ENCODE results near the gene SMPD3.

The SMPD3 gene

DNA sequence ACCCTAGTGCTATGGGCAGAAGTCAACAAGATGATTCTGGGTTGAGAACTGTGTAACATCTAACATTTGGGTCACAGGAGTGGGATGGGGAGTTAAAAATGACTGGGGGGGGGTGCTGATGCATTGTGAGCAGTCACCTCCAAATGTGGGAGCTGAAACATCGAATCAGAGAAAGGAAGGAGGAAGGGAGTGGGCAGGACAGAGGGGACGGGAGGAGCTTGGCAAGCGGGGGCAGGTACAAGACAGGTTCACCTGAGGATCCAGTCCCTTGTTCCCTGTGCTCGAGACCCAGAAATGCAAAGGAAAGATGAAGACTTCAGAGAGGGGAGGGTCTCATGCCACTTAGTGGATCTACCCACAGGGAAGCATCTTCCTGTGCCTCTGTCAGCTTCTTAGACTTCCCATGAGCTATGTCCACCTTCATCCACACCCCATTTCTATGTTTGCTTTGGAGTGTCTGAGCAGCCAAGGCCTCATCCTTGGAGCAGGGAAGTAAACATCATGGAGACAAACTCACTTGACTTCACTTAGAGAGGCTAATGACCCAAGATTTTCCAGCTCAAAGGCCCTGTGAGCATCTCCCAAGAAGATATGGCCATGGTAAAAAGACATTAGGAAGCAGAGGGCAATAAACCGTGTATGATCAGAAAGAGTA, 20.5 kb downstream of the SMPD3 start:
- no peak overlapping the region for H3K27ac ChIP-seq (ENCODE audit: low read length)
- H3K27me3 ChIP-seq (ENCODE audit: low read depth, low read length), result no peaks in the 10 kb centered on the region
- H4K20me1 ChIP-seq (ENCODE audit: insufficient read depth, low read length), result no peaks in the 10 kb centered on the region
- no peak for TF ChIP-seq EZH2phosphoT487 (IDR thresholded peaks at IDR 0.05; ENCODE audit: low read depth)
- TF ChIP-seq, protein P1, sequence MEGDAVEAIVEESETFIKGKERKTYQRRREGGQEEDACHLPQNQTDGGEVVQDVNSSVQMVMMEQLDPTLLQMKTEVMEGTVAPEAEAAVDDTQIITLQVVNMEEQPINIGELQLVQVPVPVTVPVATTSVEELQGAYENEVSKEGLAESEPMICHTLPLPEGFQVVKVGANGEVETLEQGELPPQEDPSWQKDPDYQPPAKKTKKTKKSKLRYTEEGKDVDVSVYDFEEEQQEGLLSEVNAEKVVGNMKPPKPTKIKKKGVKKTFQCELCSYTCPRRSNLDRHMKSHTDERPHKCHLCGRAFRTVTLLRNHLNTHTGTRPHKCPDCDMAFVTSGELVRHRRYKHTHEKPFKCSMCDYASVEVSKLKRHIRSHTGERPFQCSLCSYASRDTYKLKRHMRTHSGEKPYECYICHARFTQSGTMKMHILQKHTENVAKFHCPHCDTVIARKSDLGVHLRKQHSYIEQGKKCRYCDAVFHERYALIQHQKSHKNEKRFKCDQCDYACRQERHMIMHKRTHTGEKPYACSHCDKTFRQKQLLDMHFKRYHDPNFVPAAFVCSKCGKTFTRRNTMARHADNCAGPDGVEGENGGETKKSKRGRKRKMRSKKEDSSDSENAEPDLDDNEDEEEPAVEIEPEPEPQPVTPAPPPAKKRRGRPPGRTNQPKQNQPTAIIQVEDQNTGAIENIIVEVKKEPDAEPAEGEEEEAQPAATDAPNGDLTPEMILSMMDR (IDR thresholded peaks at IDR 0.05; ENCODE audit: low read depth, low read length), result no peak
- no peak overlapping the region for H3K4me3 ChIP-seq (ENCODE audit: low read length)
- no peaks in the 10 kb centered on the region for H3K4me1 ChIP-seq (ENCODE audit: low read length)
- no peak overlapping the region for H3K9ac ChIP-seq (ENCODE audit: low read length)
- H3K79me2 ChIP-seq (ENCODE audit: low read length), result no peaks in the 10 kb centered on the region
- no peak overlapping the region for H2AFZ ChIP-seq (ENCODE audit: low read depth, low read length)
- no peaks in the 10 kb centered on the region for H3K36me3 ChIP-seq (replicated peaks; ENCODE audit: low read depth, low read length)
- H3K9me3 ChIP-seq (ENCODE audit: insufficient read depth, low read length), result no peaks in the 10 kb centered on the region
- no peak overlapping the region for H3K4me2 ChIP-seq (ENCODE audit: low read length)

- no peaks in the 10 kb centered on the region for H3K79me2 ChIP-seq (ENCODE audit: low read length)
- 0 out of 2 replicates have a peak, but pooled peaks cover 3% of the 10 kb centered on the region for H3K4me1 ChIP-seq (ENCODE audit: low read length)
- H3K4me3 ChIP-seq (ENCODE audit: low read length), result no peak overlapping the region
- no peaks in the 10 kb centered on the region for H4K20me1 ChIP-seq (ENCODE audit: insufficient read depth, low read length)
- H3K9ac ChIP-seq (ENCODE audit: low read length), result no peak overlapping the region
- H3K27ac ChIP-seq (ENCODE audit: low read length), result no peak overlapping the region
- no peak overlapping the region for H3K4me2 ChIP-seq (ENCODE audit: low read length)
- no peak overlapping the region for H2AFZ ChIP-seq (ENCODE audit: low read depth, low read length)
- no peaks in the 10 kb centered on the region for H3K27me3 ChIP-seq (ENCODE audit: low read depth, low read length)
- TF ChIP-seq, protein P1 (IDR thresholded peaks at IDR 0.05; ENCODE audit: low read depth, low read length), result no peak
- TF ChIP-seq EZH2phosphoT487 (IDR thresholded peaks at IDR 0.05; ENCODE audit: low read depth), result no peak
- H3K36me3 ChIP-seq (replicated peaks; ENCODE audit: low read depth, low read length), result no peaks in the 10 kb centered on the region
- H3K9me3 ChIP-seq (ENCODE audit: insufficient read depth, low read length), result no peaks in the 10 kb centered on the region
Measured at GRCh38 chr16:68426347-68426652, 22.0 kb downstream of the SMPD3 start.

DNA sequence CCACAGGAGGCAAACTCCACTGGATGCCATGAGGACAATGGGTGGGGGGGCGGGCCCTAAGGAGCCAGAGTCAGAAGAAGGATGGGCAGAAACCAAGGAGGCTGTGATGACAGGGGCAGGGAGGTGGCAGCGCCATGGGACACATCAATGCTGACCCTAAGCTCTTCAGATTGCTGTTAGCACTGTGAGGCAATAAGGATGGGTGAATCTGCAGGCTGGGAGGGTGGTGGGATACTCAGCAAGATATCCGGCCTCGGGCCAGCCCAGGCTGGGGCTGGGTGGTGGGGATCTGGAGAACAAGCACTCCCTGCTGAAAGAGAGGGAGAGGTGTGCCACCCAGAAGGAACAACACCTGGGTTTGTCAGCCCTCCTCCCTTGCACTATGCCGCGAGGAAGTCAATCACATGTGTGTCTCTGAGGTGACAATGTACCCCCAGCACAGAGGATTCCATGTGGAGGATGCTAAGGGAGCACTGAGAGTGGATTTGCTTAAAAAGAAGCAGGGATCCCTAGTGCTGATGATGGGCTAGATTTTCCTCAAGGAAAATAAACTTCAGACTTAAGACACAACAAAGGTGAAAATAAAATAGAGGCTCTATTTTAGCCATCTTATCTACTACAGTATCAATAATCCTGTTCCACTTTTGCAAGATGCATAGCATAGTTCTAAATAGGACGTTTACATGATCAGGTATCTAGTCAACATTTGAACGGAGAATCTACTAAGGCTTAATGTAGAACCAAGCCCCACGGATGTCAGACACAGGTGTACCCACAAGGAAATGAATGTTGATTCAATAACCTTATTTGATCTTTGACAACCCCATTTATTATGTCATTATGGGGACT, 22.6 kb downstream of the SMPD3 start:
- Histone ChIP-seq H2AFZ (ENCODE audit: low read depth, low read length) (no peak overlapping the region), H3K9me3 (ENCODE audit: insufficient read depth, low read length) (no peaks in the 10 kb centered on the region), H3K27me3 (ENCODE audit: low read depth, low read length) (no peaks in the 10 kb centered on the region), H3K9ac (ENCODE audit: low read length) (no peak overlapping the region), H3K4me2 (ENCODE audit: low read length) (no peak overlapping the region), H3K27ac (ENCODE audit: low read length) (no peak overlapping the region), H3K4me3 (ENCODE audit: low read length) (no peak overlapping the region), H3K4me1 (ENCODE audit: low read length) (0 out of 2 replicates have a peak, but pooled peaks cover 3% of the 10 kb centered on the region), H3K36me3 (replicated peaks; ENCODE audit: low read depth, low read length) (no peaks in the 10 kb centered on the region), H4K20me1 (ENCODE audit: insufficient read depth, low read length) (no peaks in the 10 kb centered on the region), H3K79me2 (ENCODE audit: low read length) (no peaks in the 10 kb centered on the region)
- no peak for TF ChIP-seq EZH2phosphoT487 (IDR thresholded peaks at IDR 0.05; ENCODE audit: low read depth)
- TF ChIP-seq, protein P1 (IDR thresholded peaks at IDR 0.05; ENCODE audit: low read depth, low read length), result no peak

GRCh38 chr16:68423771-68424170, 24.5 kb downstream of the SMPD3 start:
- Histone ChIP-seq H3K4me1 (ENCODE audit: low read length) (peaks cover 15% of the 10 kb centered on the region), H3K27ac (ENCODE audit: low read length) (no peak overlapping the region), H3K4me2 (ENCODE audit: low read length) (no peak overlapping the region), H3K9me3 (ENCODE audit: insufficient read depth, low read length) (no peaks in the 10 kb centered on the region), H4K20me1 (ENCODE audit: insufficient read depth, low read length) (no peaks in the 10 kb centered on the region), H3K9ac (ENCODE audit: low read length) (no peak overlapping the region), H2AFZ (ENCODE audit: low read depth, low read length) (no peak overlapping the region), H3K79me2 (ENCODE audit: low read length) (no peaks in the 10 kb centered on the region), H3K4me3 (ENCODE audit: low read length) (no peak overlapping the region), H3K36me3 (replicated peaks; ENCODE audit: low read depth, low read length) (no peaks in the 10 kb centered on the region), H3K27me3 (ENCODE audit: low read depth, low read length) (no peaks in the 10 kb centered on the region)
- TF ChIP-seq, protein P1 (IDR thresholded peaks at IDR 0.05; ENCODE audit: low read depth, low read length), result no peak
- TF ChIP-seq EZH2phosphoT487 (IDR thresholded peaks at IDR 0.05; ENCODE audit: low read depth), result no peak
